ENCODE measurements around the gene ANKRD10.

Gene ANKRD10

DNA sequence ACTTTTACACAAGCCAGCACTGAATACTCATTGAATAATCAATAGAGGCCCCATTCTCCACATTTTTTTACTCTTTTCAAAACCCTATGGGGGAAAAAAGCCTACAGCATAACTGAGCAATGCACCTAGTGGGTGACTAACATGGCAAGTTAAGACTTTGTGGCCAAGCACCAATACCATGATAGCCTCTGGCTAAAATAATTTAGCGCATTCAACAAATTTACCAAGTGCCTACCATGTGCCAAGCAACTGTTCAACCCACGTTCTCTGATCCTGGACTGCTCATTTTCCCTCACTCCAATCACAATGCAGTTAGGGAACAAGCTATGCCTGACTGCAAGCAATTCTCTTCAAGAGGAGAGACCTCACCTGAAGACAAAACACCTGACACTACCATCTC lies 3.0 kb downstream of the ANKRD10 start:
- no peak overlapping the region for H3K4me3 ChIP-seq (replicated peaks; ENCODE audit: insufficient read depth, low read length)
- TF ChIP-seq GABPA (IDR thresholded peaks at IDR 0.05; ENCODE audit: low read depth) (no peak), POLR2AphosphoS5 (IDR thresholded peaks at IDR 0.05; ENCODE audit: low read depth) (no peak), SPI1 (IDR thresholded peaks at IDR 0.05; ENCODE audit: borderline replicate concordance, low read depth) (no peak)
- TF ChIP-seq, protein P1, sequence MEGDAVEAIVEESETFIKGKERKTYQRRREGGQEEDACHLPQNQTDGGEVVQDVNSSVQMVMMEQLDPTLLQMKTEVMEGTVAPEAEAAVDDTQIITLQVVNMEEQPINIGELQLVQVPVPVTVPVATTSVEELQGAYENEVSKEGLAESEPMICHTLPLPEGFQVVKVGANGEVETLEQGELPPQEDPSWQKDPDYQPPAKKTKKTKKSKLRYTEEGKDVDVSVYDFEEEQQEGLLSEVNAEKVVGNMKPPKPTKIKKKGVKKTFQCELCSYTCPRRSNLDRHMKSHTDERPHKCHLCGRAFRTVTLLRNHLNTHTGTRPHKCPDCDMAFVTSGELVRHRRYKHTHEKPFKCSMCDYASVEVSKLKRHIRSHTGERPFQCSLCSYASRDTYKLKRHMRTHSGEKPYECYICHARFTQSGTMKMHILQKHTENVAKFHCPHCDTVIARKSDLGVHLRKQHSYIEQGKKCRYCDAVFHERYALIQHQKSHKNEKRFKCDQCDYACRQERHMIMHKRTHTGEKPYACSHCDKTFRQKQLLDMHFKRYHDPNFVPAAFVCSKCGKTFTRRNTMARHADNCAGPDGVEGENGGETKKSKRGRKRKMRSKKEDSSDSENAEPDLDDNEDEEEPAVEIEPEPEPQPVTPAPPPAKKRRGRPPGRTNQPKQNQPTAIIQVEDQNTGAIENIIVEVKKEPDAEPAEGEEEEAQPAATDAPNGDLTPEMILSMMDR (IDR thresholded peaks at IDR 0.05; ENCODE audit: insufficient read depth, low read length): no peak
- TF ChIP-seq, protein P2, sequence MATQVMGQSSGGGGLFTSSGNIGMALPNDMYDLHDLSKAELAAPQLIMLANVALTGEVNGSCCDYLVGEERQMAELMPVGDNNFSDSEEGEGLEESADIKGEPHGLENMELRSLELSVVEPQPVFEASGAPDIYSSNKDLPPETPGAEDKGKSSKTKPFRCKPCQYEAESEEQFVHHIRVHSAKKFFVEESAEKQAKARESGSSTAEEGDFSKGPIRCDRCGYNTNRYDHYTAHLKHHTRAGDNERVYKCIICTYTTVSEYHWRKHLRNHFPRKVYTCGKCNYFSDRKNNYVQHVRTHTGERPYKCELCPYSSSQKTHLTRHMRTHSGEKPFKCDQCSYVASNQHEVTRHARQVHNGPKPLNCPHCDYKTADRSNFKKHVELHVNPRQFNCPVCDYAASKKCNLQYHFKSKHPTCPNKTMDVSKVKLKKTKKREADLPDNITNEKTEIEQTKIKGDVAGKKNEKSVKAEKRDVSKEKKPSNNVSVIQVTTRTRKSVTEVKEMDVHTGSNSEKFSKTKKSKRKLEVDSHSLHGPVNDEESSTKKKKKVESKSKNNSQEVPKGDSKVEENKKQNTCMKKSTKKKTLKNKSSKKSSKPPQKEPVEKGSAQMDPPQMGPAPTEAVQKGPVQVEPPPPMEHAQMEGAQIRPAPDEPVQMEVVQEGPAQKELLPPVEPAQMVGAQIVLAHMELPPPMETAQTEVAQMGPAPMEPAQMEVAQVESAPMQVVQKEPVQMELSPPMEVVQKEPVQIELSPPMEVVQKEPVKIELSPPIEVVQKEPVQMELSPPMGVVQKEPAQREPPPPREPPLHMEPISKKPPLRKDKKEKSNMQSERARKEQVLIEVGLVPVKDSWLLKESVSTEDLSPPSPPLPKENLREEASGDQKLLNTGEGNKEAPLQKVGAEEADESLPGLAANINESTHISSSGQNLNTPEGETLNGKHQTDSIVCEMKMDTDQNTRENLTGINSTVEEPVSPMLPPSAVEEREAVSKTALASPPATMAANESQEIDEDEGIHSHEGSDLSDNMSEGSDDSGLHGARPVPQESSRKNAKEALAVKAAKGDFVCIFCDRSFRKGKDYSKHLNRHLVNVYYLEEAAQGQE (IDR thresholded peaks at IDR 0.05; ENCODE audit: insufficient replicate concordance, low read depth): no peak
- no peak overlapping the region for H3K27ac ChIP-seq (replicated peaks)
- H3K27me3 ChIP-seq (ENCODE audit: insufficient read depth, poor library complexity, severe bottlenecking): no peaks in the 10 kb centered on the region
- no peak for DNase-seq (ENCODE audit: low read depth in 1 of 2, low spot score in 1 of 2)

DNA sequence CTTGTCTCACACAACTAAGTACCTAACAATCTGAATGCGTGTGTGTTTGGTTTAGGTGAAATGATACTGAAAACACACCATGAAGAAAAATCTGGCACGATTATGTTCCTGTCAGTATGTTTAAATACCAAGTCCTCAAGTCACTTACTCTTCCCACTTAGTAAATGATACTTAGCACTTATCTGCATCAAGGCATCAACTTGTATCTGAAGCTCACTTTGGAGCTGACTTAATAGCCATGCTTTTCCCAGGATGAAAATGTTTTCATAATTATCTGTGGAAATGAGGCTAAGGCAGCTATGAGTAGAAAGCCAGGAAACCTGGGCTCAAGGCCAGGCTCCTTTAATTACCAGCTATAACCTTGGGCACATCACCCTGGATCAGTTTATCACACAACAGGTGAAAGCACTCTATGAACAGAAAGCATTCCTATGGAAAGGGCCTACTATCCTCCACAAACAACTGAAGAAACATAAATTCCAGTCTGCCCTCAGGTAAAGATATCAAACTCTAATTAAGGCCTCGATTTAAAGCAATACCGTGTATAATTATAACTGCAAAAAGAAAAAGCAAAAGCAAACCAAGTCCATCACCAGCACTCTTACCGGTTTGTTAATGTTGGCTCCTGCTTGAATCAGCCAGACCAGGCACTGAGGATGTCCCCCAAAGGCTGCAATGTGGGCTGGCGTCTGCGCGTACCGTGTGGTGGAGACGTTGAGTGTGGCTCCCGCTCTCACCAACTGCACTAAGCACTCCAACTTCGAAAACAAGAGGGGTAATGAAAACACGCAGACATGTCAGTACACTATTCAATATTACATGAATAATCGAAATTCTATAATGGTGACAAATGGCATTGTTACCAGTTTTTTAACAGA lies 4.6 kb downstream of the ANKRD10 start:
- no peaks in the 10 kb centered on the region for H3K27me3 ChIP-seq (ENCODE audit: insufficient read depth, poor library complexity, severe bottlenecking)
- H3K4me3 ChIP-seq (replicated peaks; ENCODE audit: insufficient read depth, low read length): no peak overlapping the region
- TF ChIP-seq GABPA (IDR thresholded peaks at IDR 0.05; ENCODE audit: low read depth) (no peak), POLR2AphosphoS5 (IDR thresholded peaks at IDR 0.05; ENCODE audit: low read depth) (no peak), SPI1 (IDR thresholded peaks at IDR 0.05; ENCODE audit: borderline replicate concordance, low read depth) (no peak)
- TF ChIP-seq, protein P2 (IDR thresholded peaks at IDR 0.05; ENCODE audit: insufficient replicate concordance, low read depth): no peak
- TF ChIP-seq, protein P1 (IDR thresholded peaks at IDR 0.05; ENCODE audit: insufficient read depth, low read length): no peak
- DNase-seq (ENCODE audit: low read depth in 1 of 2, low spot score in 1 of 2): no peak
- H3K27ac ChIP-seq (replicated peaks): no peak overlapping the region

DNA sequence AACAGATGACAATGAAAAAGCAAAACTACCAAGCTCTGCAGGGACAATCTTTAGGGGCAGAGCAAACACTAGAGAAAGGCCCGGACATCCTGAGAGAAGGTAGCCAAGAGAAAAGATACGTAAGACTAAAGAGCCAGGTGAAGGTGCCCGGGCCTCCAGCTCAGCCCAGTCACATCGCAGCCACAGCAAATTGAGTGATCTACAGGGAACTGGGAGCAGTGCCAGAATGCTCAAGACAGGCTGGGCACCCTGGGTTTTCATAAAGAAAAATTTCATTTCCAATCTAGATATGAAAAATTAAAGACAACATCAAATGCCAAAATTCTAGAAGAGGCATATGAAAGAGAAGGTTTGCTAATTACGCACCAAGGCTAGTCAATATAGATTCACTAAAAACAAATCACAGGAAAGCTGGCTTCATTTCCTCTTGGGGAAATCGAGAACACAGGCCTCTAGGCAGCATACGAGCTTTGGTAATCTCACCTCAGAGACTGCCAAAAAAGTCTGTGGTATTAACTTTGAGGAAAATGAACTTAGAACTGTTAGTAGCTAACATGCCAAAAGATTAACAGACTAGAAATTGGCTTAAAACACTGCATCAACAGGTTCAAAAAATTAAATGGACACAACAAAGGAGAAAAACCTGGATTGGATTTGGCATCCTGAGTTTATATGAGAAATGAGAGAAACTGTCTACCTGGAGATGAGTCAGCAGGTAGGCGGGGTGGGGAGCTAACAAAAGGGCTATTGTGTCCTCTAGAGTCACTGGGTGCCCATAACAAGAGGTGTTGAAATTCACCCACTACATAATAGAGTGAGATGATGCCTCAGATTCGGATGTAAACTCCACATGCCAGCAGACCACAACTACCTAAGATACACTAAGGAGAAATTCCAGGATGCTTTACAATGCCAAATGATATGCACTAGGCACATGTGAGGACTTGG lies 6.6 kb downstream of the ANKRD10 start:
- Histone ChIP-seq H3K4me3 (replicated peaks; ENCODE audit: insufficient read depth, low read length) (no peak overlapping the region), H3K27ac (replicated peaks) (no peak overlapping the region), H3K27me3 (ENCODE audit: insufficient read depth, poor library complexity, severe bottlenecking) (no peaks in the 10 kb centered on the region)
- TF ChIP-seq, protein P1 (IDR thresholded peaks at IDR 0.05; ENCODE audit: insufficient read depth, low read length): no peak
- TF ChIP-seq GABPA (IDR thresholded peaks at IDR 0.05; ENCODE audit: low read depth): no peak
- no peak for TF ChIP-seq POLR2AphosphoS5 (IDR thresholded peaks at IDR 0.05; ENCODE audit: low read depth)
- TF ChIP-seq SPI1 (IDR thresholded peaks at IDR 0.05; ENCODE audit: borderline replicate concordance, low read depth): no peak
- TF ChIP-seq, protein P2 (IDR thresholded peaks at IDR 0.05; ENCODE audit: insufficient replicate concordance, low read depth): no peak
- DNase-seq (ENCODE audit: low read depth in 1 of 2, low spot score in 1 of 2): no peak

All from HL-60 (cell line).